ENCODE results near the gene CPA1.

The CPA1 gene

GRCh38 chr7:130401578-130401977 is 21.3 kb downstream of the CPA1 start:
- no peak for DNase-seq
- TF ChIP-seq GATA1 (IDR thresholded peaks at IDR 0.05; ENCODE audit: low read depth, low read length) (no peak), POLR2A (IDR thresholded peaks at IDR 0.05; ENCODE audit: low read length) (no peak)

GRCh38 chr7:130405003-130405402 is 24.7 kb downstream of the CPA1 start:
- TF ChIP-seq POLR2A (IDR thresholded peaks at IDR 0.05; ENCODE audit: low read length) (no peak), GATA1 (IDR thresholded peaks at IDR 0.05; ENCODE audit: low read depth, low read length) (no peak)
- no peak for DNase-seq

- no peak for TF ChIP-seq GATA1 (IDR thresholded peaks at IDR 0.05; ENCODE audit: low read depth, low read length)
- no peak for TF ChIP-seq POLR2A (IDR thresholded peaks at IDR 0.05; ENCODE audit: low read length)
- no peak for DNase-seq
These were observed 28.9 kb downstream of the CPA1 start for GRCh38 chr7:130409067-130409711.

- TF ChIP-seq POLR2A (IDR thresholded peaks at IDR 0.05; ENCODE audit: low read length) (no peak), GATA1 (IDR thresholded peaks at IDR 0.05; ENCODE audit: low read depth, low read length) (no peak)
- DNase-seq, result no peak
These were observed 29.4 kb downstream of the CPA1 start for GRCh38 chr7:130409712-130410072.

GRCh38 chr7:130410868-130411541 is 30.7 kb downstream of the CPA1 start:
- TF ChIP-seq POLR2A (IDR thresholded peaks at IDR 0.05; ENCODE audit: low read length) (no peak), GATA1 (IDR thresholded peaks at IDR 0.05; ENCODE audit: low read depth, low read length) (no peak)
- no peak for DNase-seq

- no peak for DNase-seq
- TF ChIP-seq POLR2A (IDR thresholded peaks at IDR 0.05; ENCODE audit: low read length) (no peak), GATA1 (IDR thresholded peaks at IDR 0.05; ENCODE audit: low read depth, low read length) (no peak)
These were observed 32.9 kb downstream of the CPA1 start for GRCh38 chr7:130413201-130413600.

- DNase-seq, result no peak
These were observed 34.7 kb downstream of the CPA1 start for GRCh38 chr7:130415006-130415405.

GRCh38 chr7:130417213-130417612 is 36.9 kb downstream of the CPA1 start:
- TF ChIP-seq GATA1 (IDR thresholded peaks at IDR 0.05; ENCODE audit: low read depth, low read length) (no peak), POLR2A (IDR thresholded peaks at IDR 0.05; ENCODE audit: low read length) (no peak)
- DNase-seq, result no peak

More at GRCh38 chr7:130415006-130415405, 34.7 kb downstream of the CPA1 start:
- no peak for TF ChIP-seq GATA1 (IDR thresholded peaks at IDR 0.05; ENCODE audit: low read depth, low read length)
- no peak for TF ChIP-seq POLR2A (IDR thresholded peaks at IDR 0.05; ENCODE audit: low read length)

GRCh38 chr7:130418306-130418705 is 38.0 kb downstream of the CPA1 start:
- DNase-seq, result no peak
- no peak for TF ChIP-seq POLR2A (IDR thresholded peaks at IDR 0.05; ENCODE audit: low read length)
- no peak for TF ChIP-seq GATA1 (IDR thresholded peaks at IDR 0.05; ENCODE audit: low read depth, low read length)

- TF ChIP-seq GATA1 (IDR thresholded peaks at IDR 0.05; ENCODE audit: low read depth, low read length) (no peak), POLR2A (IDR thresholded peaks at IDR 0.05; ENCODE audit: low read length) (no peak)
- DNase-seq, result no peak
These were observed 39.4 kb downstream of the CPA1 start for GRCh38 chr7:130419658-130420057.

GRCh38 chr7:130420943-130421578 is 40.8 kb downstream of the CPA1 start:
- no peak for DNase-seq
- TF ChIP-seq POLR2A (IDR thresholded peaks at IDR 0.05; ENCODE audit: low read length) (no peak), GATA1 (IDR thresholded peaks at IDR 0.05; ENCODE audit: low read depth, low read length) (no peak)

- TF ChIP-seq GATA1 (IDR thresholded peaks at IDR 0.05; ENCODE audit: low read depth, low read length) (no peak), POLR2A (IDR thresholded peaks at IDR 0.05; ENCODE audit: low read length) (no peak)
- no peak for DNase-seq
These were observed 41.4 kb downstream of the CPA1 start for GRCh38 chr7:130421684-130422083.

- TF ChIP-seq POLR2A (IDR thresholded peaks at IDR 0.05; ENCODE audit: low read length) (no peak), GATA1 (IDR thresholded peaks at IDR 0.05; ENCODE audit: low read depth, low read length) (no peak)
- DNase-seq, result no peak
These were observed 43.3 kb downstream of the CPA1 start for GRCh38 chr7:130423501-130424037.

GRCh38 chr7:130425796-130426195 is 45.5 kb downstream of the CPA1 start:
- no peak for TF ChIP-seq POLR2A (IDR thresholded peaks at IDR 0.05; ENCODE audit: low read length)
- TF ChIP-seq GATA1 (IDR thresholded peaks at IDR 0.05; ENCODE audit: low read depth, low read length), result no peak

More at GRCh38 chr7:130425796-130426195, 45.5 kb downstream of the CPA1 start:
- no peak for DNase-seq
